Panc1 (cell line): ENCODE measurements around the gene MTMR11. TPM values are rescaled to one million over a fixed set of nuclear protein-coding genes. Genes with fewer than 3 reads are reported as not detected.

Source experiments
- ATAC-seq: fragments of 200-7000 bp; cut with Tn5 transposase; 2 replicates; pipeline ENCODE4 v1.9.1; 2020; ENCODE audit warnings: mild to moderate bottlenecking, moderate library complexity
- BruUV-seq: library from RNA; stranded (reverse); fragments of 400-500 nt; replicated peaks from 2 replicates; lab custom pipeline; 2021; lab: Mats Ljungman, UMichigan
- CTCF ChIA-PET: fragments of 300-600 bp; sonication (Branson Sonifier 250); formaldehyde crosslinking; loops from one replicate; lab custom pipeline; 2022; ENCODE audit warnings: antibody characterized with exemption; lab: Charles Lee
- POLR2A ChIA-PET: fragments of 300-600 bp; sonication (Branson Sonifier 250); formaldehyde crosslinking; loops from one replicate; lab custom pipeline; 2022; ENCODE audit warnings: antibody characterized with exemption; lab: Charles Lee
- DNase-seq: peaks from one replicate; pipeline ENCODE4 v3.0.0-alpha.2; 2010; ENCODE audit warnings: low read depth, low spot score
- H3K27ac ChIP-seq: 2 replicates; pipeline ENCODE4 v1.5.1; 2011; ENCODE audit warnings: mild to moderate bottlenecking, low read length, inconsistent platforms
- H3K27me3 ChIP-seq: fragments of 200-500 bp; sonication (Bioruptor generic); 2 replicates; pipeline ENCODE4 v1.6.0; 2014; ENCODE audit warnings: low read length, inconsistent platforms; ENCODE audit not compliant: control insufficient read depth, insufficient read depth
- H3K36me3 ChIP-seq: fragments of 200-500 bp; sonication (Bioruptor generic); 2 replicates; pipeline ENCODE4 v1.5.1; 2014; ENCODE audit warnings: inconsistent platforms, mild to moderate bottlenecking, low read length, moderate library complexity; ENCODE audit not compliant: control insufficient read depth, insufficient read depth
- H3K4me1 ChIP-seq: 2 replicates; pipeline ENCODE4 v1.5.1; 2011; ENCODE audit warnings: inconsistent platforms, mild to moderate bottlenecking, low read length, moderate library complexity; ENCODE audit not compliant: control insufficient read depth, insufficient read depth
- H3K4me3 ChIP-seq, 2 experiments: 2 replicates each; pipeline ENCODE4 v1.5.1; 2011 to 2012; ENCODE audit warnings: low read depth in 2 of 2, low read length in 2 of 2, mild to moderate bottlenecking in 2 of 2, inconsistent platforms in 1 of 2, moderate library complexity in 1 of 2
- H3K9me3 ChIP-seq: fragments of 200-500 bp; sonication (Bioruptor generic); 2 replicates; pipeline ENCODE4 v1.5.1; 2014; ENCODE audit warnings: low read depth, mild to moderate bottlenecking, inconsistent platforms, low read length, moderate library complexity; ENCODE audit not compliant: control insufficient read depth, insufficient read depth
- CTCF ChIP-seq: fragments of 450-650 bp; IDR thresholded peaks from 2 replicates; pipeline ENCODE4 v1.5.1; 2017; ENCODE audit warnings: mild to moderate bottlenecking
- POLR2AphosphoS5 ChIP-seq: IDR thresholded peaks from 2 replicates; pipeline ENCODE4 v1.6.1; 2012; ENCODE audit warnings: mild to moderate bottlenecking, low read depth, low read length, moderate library complexity
- REST ChIP-seq, 2 experiments: IDR thresholded peaks; 2 replicates each; pipeline ENCODE4 v1.6.1; 2011 to 2012; ENCODE audit warnings: low read depth in 2 of 2, control low read depth in 1 of 2, low read length in 1 of 2, mild to moderate bottlenecking in 1 of 2, moderate library complexity in 1 of 2; ENCODE audit not compliant: insufficient read depth in 1 of 2
- SIN3A ChIP-seq: IDR thresholded peaks from 2 replicates; pipeline ENCODE4 v1.6.1; 2012; ENCODE audit warnings: low read depth, mild to moderate bottlenecking, low read length, moderate library complexity, borderline replicate concordance; ENCODE audit not compliant: insufficient read depth
- TCF7L2 ChIP-seq: IDR thresholded peaks from 2 replicates; pipeline ENCODE4 v1.6.1; 2011; ENCODE audit warnings: mild to moderate bottlenecking, low read depth, low read length, inconsistent platforms
- in situ Hi-C: cut with HindIII; loops from 2 replicates; pipeline ENCODE4 v1.10.0; 2016; ENCODE audit warnings: low sequenced_read_pairs, low pct_unique_long_range_greater_than_20kb
- intact Hi-C: fragments of 100-400 bp; cut with micrococcal nuclease; formaldehyde crosslinking; loops from one replicate; pipeline ENCODE4 v1.10.0; 2022; ENCODE audit not compliant: unreplicated experiment
- total RNA-seq: library from RNA; stranded (reverse); gene quantifications from one replicate; pipeline ENCODE4 v1.2.1, GENCODE V29; 2021; ENCODE audit not compliant: unreplicated experiment

MTMR11 gene
- total RNA-seq, 1 experiment from 2014 or later: 12.0 TPM

GRCh38 chr1:149979245-149979971, 42.7 kb upstream of the MTMR11 start:
- ChIA-PET POLR2A (no interaction called here), CTCF (no interaction called here)
- in situ Hi-C loops: no loop called here
- no peak overlapping the region for H3K27ac ChIP-seq
- ATAC-seq: no peak
- TF ChIP-seq CTCF: no peak
- no peaks in the 10 kb centered on the region for H3K9me3 ChIP-seq
- no peak for DNase-seq
- H3K27me3 ChIP-seq: no peaks in the 10 kb centered on the region
- intact Hi-C loops: no loop called here
- peaks cover 3% of the 10 kb centered on the region; the same call in 1 of the 2 replicates for H3K36me3 ChIP-seq
- no TSS peak for BruUV-seq
- H3K4me1 ChIP-seq: 0 out of 2 replicates have a peak, but pooled peaks cover 7% of the 10 kb centered on the region
- H3K4me3 ChIP-seq: no peak overlapping the region

- Histone ChIP-seq H3K4me3 (no peak overlapping the region), H3K36me3 (peaks cover 3% of the 10 kb centered on the region; the same call in 1 of the 2 replicates), H3K27ac (no peak overlapping the region), H3K9me3 (no peaks in the 10 kb centered on the region), H3K27me3 (no peaks in the 10 kb centered on the region), H3K4me1 (0 out of 2 replicates have a peak, but pooled peaks cover 7% of the 10 kb centered on the region)
- BruUV-seq: no TSS peak
- no peak for TF ChIP-seq CTCF
- no peak for TF ChIP-seq POLR2AphosphoS5
- TF ChIP-seq TCF7L2: no peak
- TF ChIP-seq SIN3A: no peak
- no peak for TF ChIP-seq REST (IDR thresholded peaks at IDR 0.05; ENCODE audit: insufficient read depth in 1 of 2, low read depth in 2 of 2, low read length in 1 of 2)
- in situ Hi-C loops (no loop called here), intact Hi-C loops (no loop called here)
- DNase-seq (no peak), ATAC-seq (no peak)
- ChIA-PET POLR2A (no interaction called here), CTCF (no interaction called here)
Observed at GRCh38 chr1:149978547-149979023, 41.9 kb upstream of the MTMR11 start.
